ENCODE measurements around the gene TOPBP1. TPM values are rescaled to one million over a fixed set of nuclear protein-coding genes. Genes with fewer than 3 reads are reported as not detected.
"Not testable (repeated sequence)": the region's sequence is repeated elsewhere in the genome, so short reads cannot be mapped to it uniquely, and the experiment has no call there.

TOPBP1 gene
- total RNA-seq, 2 donors from 2014 or later, result 21.5 to 34.2 TPM

DNA sequence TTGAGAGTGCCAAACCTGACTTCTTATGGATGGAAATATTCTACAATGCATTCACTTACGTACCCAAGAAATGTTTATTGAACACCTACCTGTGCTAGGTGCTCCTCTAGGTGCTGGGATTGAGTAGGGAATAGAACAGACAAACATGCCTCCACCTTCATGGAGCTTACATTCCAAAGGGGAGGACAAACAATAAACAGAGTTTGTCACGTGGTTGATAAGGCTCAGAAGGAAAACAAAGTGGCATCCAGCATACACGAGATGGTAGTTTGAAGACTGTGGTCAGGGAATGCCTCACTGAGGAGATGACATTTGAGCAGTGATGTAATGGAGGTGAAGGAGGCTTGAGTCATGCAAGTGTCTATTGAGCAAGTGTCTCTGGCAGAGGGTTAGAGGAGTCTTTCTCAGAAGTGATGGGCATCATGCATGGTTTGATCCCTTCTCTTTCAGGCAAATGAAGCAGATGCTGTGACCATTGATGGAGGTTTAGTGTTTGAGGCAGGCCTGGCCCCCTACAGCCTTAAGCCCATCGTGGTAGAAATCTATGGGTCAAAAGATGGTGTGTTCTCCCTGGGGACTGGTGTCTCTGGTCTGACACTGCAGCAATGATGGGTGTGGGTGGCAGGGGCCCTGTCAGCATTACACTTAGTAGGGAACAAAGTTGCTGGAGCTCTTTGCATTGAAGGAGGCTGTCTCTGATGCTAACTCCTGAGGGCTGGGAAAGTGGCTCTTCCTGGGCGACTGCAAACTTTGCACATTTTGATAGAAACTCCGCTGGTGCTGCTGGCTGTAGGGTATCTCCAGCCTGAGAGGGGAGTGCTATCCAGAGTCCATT lies 29.7 kb upstream of the TOPBP1 start:
- Histone ChIP-seq H3K36me3 (no peaks in the 10 kb centered on the region), H3K27me3 (replicated peaks; ENCODE audit: insufficient read depth) (no peaks in the 10 kb centered on the region), H3K27ac (no peak overlapping the region), H3K4me1 (ENCODE audit: control insufficient read depth in 1 of 2, low read depth in 2 of 2) (no peaks in the 10 kb centered on the region), H3K4me3 (no peak overlapping the region), H3K9me3 (no peaks in the 10 kb centered on the region)
- TF ChIP-seq, protein P1, sequence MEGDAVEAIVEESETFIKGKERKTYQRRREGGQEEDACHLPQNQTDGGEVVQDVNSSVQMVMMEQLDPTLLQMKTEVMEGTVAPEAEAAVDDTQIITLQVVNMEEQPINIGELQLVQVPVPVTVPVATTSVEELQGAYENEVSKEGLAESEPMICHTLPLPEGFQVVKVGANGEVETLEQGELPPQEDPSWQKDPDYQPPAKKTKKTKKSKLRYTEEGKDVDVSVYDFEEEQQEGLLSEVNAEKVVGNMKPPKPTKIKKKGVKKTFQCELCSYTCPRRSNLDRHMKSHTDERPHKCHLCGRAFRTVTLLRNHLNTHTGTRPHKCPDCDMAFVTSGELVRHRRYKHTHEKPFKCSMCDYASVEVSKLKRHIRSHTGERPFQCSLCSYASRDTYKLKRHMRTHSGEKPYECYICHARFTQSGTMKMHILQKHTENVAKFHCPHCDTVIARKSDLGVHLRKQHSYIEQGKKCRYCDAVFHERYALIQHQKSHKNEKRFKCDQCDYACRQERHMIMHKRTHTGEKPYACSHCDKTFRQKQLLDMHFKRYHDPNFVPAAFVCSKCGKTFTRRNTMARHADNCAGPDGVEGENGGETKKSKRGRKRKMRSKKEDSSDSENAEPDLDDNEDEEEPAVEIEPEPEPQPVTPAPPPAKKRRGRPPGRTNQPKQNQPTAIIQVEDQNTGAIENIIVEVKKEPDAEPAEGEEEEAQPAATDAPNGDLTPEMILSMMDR (IDR thresholded peaks at IDR 0.05), result no peak
- DNase-seq (ENCODE audit: low spot score), result no peak
- ATAC-seq (ENCODE audit: insufficient number of reproducible peaks, low FRiP score, low read depth), result no peak

DNA sequence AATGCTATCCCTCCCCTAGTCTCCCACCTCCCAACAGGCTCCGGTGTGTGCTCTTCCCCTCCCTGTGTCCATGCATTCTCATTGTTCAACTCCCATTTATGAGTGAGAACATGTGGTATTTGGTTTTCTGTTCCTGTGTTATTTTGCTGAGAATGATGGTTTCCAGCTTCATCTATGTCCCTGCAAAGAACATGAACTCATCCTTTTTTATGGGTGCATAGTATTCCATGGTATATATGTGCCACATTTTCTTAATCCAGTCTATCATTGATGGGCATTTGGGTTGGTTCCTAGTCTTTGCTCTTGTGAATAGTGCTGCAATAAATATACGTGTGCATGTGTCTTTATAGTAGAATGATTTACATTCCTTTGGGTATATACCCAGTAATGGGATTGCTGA lies 16.3 kb upstream of the TOPBP1 start:
- not testable (repeated sequence) for DNase-seq (ENCODE audit: low spot score); H3K9me3 ChIP-seq; H3K27ac ChIP-seq; H3K4me1 ChIP-seq (ENCODE audit: control insufficient read depth in 1 of 2, low read depth in 2 of 2); H3K27me3 ChIP-seq (replicated peaks; ENCODE audit: insufficient read depth); H3K36me3 ChIP-seq; H3K4me3 ChIP-seq; ATAC-seq (ENCODE audit: insufficient number of reproducible peaks, low FRiP score, low read depth)

DNA sequence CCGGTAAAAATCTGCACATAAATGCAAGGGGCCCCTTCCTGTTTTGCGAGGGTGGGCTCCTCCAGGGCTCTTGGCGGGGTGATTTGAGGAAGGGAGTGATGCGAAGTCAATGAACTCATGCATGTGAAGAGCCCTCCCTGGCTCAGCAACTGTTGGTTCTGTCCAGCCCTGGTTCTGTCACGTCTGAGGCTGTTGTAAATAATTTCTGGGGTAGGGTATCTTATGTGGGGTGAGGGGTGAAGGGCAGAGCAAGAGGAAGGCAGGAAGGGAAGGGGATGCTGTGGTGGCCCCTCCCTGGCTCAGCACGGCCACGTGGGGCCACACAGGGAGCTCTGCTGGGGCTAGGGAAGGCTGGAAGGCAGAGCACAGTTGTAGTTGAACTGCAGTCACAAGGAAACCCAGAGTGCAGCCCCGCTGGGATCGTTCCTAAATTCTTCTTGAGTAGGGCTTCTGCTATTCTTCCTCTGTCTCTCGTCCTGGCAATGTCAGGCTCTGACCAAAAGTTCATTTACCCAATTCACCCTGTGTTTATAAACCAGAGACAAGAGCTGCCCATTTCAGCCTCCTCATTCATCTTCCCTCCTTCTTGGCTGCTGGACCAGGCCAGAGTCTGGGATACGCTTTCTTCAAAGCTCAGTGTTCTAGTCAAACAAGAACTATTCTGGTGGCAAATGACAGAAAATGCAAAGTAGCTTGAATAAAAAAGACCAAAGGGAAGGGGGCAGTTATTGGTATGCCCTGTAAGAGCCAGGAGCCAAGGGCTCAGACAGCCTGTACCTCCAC lies 14.8 kb upstream of the TOPBP1 start:
- TF ChIP-seq, protein P1 (IDR thresholded peaks at IDR 0.05), result no peak
- ATAC-seq (ENCODE audit: insufficient number of reproducible peaks, low FRiP score, low read depth), result no peak
- H3K27me3 ChIP-seq (replicated peaks; ENCODE audit: insufficient read depth), result no peaks in the 10 kb centered on the region
- H3K9me3 ChIP-seq, result no peaks in the 10 kb centered on the region
- no peak for DNase-seq (ENCODE audit: low spot score)
- H3K36me3 ChIP-seq, result no peaks in the 10 kb centered on the region
- no peaks in the 10 kb centered on the region for H3K4me1 ChIP-seq (ENCODE audit: control insufficient read depth in 1 of 2, low read depth in 2 of 2)
- H3K4me3 ChIP-seq, result no peak overlapping the region
- H3K27ac ChIP-seq, result no peak overlapping the region

DNA sequence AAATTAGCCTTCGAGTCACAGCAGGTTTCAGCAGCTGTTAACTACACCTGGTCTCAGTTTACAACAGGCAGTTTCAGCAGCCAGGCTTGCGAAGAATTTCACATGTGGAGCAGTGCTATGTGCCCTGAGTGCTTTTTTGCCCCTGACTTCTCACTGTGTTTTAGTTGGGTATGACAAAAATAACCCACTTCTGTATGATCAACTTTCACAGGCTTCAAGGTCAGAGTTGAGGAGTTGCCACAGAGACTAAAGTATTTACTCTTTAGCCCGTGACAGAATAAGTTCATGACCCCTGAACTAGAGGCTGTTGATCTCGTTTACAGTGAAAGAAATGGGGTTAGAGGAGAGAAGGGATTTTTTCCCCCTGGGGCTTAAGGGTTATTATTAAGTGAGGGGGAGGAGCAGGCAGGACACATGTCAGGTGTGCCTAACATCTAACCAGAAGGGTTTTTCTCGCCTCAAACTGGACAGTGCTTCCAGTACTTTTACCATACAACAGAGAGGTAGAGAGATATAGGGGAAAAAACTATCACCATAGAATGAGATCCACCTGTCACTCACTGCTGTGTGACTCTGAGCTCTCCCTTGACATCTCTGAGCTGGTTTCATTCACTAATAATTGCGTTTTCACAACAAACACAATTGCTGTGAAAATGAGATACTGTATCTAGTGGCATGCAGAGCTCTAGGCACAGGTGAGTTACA lies 14.0 kb upstream of the TOPBP1 start:
- Histone ChIP-seq H3K9me3 (no peaks in the 10 kb centered on the region), H3K27me3 (replicated peaks; ENCODE audit: insufficient read depth) (no peaks in the 10 kb centered on the region), H3K27ac (no peak overlapping the region), H3K4me3 (no peak overlapping the region), H3K4me1 (ENCODE audit: control insufficient read depth in 1 of 2, low read depth in 2 of 2) (no peaks in the 10 kb centered on the region), H3K36me3 (no peaks in the 10 kb centered on the region)
- no peak for DNase-seq (ENCODE audit: low spot score)
- TF ChIP-seq, protein P1 (IDR thresholded peaks at IDR 0.05), result no peak
- no peak for ATAC-seq (ENCODE audit: insufficient number of reproducible peaks, low FRiP score, low read depth)

DNA sequence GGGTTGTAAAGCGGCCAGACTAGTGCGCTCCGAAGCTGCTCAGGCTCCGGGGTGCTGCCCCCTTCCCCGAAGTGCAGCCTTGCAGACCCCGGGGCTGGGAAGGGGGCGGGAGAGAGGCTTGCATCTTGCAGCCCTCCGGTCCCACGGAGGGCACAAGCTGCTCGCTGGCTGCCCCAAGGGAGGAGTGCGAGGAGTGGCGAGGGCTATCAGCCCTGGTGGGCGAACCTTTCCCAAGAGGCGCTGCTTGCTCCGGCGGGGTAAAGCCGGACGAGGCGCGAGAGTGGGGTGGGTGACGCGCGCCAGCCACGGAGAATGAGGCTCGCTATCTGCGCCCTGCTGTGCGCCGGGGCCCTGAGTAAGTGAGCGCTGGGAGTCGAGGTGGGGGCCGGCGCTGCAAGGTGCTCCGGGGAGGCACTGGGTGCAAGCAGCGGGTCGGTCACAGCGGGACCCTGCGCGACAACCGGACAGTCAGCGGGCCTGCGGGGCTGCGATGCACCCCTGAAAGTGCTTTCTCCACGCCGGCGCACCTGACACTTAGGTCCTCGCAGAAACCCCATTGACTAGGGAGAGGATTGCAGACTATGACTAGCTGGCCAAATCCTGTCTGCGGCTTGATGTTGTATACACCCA lies 12.7 kb upstream of the TOPBP1 start:
- H3K27ac ChIP-seq, result no peak overlapping the region
- H3K36me3 ChIP-seq, result no peaks in the 10 kb centered on the region
- H3K9me3 ChIP-seq, result no peaks in the 10 kb centered on the region
- H3K4me3 ChIP-seq, result no peak overlapping the region
- TF ChIP-seq, protein P1 (IDR thresholded peaks at IDR 0.05), result no peak
- H3K27me3 ChIP-seq (replicated peaks; ENCODE audit: insufficient read depth), result no peaks in the 10 kb centered on the region
- DNase-seq (ENCODE audit: low spot score) (no peak), ATAC-seq (ENCODE audit: insufficient number of reproducible peaks, low FRiP score, low read depth) (no peak)
- H3K4me1 ChIP-seq (ENCODE audit: control insufficient read depth in 1 of 2, low read depth in 2 of 2), result no peaks in the 10 kb centered on the region

All from thoracic aorta (tissue), 2 donors.